D721Med (cell line): Measurements from ENCODE around the gene ABCD3.
"Not testable (repeated sequence)": the region's sequence is repeated elsewhere in the genome, so short reads cannot be mapped to it uniquely, and the experiment has no call there.

Experiments
- DNase-seq: peaks from one replicate; pipeline ENCODE4 v3.0.0; 2011; ENCODE audit warnings: low spot score; ENCODE audit not compliant: insufficient read length
- FAIRE-seq: peaks from 2 replicates; lab custom pipeline; 2011; peaks lifted over from hg19 to GRCh38; lab: Jason Lieb, UNC
- TF ChIP-seq, protein P1 (sequence below): IDR thresholded peaks from 2 replicates; pipeline ENCODE4 v1.5.1; 2012; ENCODE audit warnings: mild to moderate bottlenecking, control low read depth; ENCODE audit not compliant: insufficient read depth; ENCODE audit errors: missing control alignments

The ABCD3 gene

DNA sequence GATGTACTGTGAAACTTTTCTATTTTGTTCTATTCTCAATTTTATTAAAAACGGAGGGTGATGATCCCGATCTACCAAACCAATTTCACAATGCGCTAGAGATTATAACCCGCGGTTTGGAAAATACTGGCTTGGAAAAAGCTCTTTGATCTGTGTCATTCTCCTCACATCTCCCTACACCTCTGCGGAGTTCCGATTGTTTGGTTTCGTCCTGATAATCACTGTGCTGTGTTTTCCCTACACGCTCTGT, 536 bp upstream of the ABCD3 start:
- DNase-seq: no peak
- TF ChIP-seq, protein P1, sequence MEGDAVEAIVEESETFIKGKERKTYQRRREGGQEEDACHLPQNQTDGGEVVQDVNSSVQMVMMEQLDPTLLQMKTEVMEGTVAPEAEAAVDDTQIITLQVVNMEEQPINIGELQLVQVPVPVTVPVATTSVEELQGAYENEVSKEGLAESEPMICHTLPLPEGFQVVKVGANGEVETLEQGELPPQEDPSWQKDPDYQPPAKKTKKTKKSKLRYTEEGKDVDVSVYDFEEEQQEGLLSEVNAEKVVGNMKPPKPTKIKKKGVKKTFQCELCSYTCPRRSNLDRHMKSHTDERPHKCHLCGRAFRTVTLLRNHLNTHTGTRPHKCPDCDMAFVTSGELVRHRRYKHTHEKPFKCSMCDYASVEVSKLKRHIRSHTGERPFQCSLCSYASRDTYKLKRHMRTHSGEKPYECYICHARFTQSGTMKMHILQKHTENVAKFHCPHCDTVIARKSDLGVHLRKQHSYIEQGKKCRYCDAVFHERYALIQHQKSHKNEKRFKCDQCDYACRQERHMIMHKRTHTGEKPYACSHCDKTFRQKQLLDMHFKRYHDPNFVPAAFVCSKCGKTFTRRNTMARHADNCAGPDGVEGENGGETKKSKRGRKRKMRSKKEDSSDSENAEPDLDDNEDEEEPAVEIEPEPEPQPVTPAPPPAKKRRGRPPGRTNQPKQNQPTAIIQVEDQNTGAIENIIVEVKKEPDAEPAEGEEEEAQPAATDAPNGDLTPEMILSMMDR: no peak
- FAIRE-seq: no peak

DNA sequence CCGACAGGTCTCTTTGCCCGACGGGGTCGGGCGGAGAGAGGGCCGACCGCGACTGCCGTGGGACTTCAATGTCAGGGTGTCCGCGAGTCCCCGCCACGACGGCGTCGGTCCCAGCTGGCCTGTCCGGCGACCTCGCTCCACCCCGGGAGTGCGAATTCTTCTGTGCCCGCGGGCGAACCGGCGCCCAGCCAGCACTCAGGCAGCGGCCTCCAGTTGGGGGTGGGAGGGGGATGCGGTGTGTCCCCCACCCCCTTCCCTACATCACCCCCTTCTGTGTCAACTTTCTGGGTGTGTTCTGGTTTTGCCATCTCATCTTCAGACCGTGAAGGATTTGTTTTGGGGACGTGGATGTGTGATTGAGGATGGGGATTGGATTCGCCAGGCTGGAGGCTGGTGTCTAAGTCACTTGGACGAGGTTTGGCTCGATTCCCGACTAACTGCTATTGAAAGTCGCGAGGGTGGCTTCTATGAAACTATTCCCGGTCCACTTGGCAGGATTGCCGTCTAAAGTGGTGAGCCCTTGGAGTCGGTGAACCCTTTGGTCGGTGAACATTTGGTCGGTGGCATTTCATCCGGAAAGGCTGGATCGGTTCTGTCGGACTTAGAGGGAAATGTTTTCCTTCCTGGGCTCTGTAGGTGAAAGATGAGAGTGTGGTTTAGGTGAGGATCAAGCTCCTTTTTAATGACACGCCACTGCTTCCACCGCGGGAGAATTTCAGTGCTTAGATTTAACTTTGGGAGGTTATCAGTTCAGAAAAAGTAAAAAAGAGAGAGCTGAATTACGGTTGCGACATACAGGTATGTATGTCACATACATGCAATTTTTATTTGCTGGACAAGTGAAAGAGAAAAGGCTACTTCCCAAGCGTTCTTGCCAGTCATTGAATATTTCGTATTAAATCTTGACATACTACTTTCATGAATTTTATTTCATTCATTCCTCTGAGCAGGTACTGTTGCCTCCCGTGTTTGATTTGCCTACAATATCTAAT, 771 bp downstream of the ABCD3 start:
- TF ChIP-seq, protein P1: no peak
- FAIRE-seq (no peak), DNase-seq (no peak)

DNA sequence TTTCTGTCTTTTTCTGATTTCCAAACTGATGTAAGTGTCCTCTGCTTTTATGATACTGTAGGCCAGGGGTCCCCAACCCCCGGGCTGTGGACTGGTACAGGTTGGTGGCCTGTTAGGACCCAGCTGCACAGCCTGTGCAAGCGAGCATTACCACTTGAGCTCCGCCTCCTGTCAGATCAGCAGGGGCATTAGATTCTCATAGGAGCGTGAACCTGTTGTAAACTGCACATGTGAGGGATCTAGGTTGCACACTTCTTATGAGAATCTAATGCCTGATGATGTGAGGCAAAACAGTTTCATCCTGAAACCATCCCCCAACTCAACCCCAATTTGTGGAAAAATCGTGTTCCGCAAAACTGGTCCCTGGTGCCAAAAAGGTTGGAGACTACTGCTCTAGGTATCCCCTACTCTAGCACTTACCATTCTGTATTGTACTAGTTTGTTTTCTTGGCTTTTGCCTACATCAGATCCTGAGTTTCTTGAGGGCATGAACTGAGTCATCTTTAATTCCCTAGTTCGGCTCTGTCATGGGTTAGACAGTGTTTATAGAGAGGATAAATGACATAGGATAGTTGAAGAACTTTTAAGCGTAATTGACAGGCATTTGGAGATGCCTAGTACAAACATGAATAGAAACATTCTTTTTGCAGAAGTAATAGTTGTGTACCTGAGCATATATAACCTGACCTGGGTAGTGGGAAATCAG, 4.1 kb downstream of the ABCD3 start:
- DNase-seq (no peak), FAIRE-seq (no peak)
- TF ChIP-seq, protein P1: no peak

DNA sequence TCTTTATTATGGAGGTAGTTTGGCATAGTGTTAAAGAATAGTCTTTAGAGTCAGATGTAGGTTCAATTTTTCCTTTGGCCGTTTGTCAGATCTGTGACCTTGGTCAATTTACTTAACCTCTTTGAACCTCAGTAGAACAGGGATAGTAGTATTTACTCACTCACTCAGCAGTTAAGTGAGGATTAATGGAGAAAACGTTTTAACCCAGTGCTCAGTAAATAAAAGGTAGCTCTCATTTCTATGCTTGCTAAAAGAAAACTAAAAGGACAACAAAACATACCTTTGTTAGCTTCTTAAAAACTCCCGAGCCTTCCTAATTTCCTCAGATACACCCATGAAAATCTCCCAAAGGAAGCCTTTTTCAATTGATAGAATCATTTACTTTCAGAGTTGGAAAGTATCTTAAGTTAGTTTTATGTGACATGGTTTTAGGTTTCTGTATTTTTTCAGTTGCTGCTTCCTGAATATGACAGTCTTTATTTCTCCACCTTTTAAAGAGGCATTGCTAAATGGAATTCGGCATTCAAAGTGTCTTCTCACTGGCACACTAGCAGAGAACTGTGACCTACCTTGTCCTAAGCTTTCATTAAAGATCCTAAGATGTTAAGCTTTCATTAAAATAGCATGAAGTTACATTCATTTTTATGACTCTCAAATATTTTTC, 7.8 kb downstream of the ABCD3 start:
- FAIRE-seq (no peak), DNase-seq (no peak)
- TF ChIP-seq, protein P1: no peak

DNA sequence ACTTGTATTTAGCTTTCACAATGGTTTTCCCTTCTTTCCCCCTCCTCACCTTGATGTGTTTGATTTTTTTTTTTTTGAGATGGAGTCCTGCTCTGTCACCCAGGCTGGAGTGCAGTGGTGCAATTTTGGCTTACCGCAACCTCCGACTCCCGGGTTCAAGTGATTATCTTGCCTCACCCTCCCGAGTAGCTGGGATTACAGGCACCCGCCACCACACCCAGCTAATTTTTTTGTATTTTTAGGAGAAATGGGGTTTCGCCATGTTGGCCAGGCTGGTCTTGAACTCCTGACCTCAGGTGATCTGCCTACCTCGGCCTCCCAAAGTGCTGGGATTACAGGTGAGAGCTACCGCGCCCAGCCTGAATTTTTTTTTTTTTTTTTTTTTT, 8.3 kb downstream of the ABCD3 start:
- not testable (repeated sequence) for FAIRE-seq, DNase-seq

DNA sequence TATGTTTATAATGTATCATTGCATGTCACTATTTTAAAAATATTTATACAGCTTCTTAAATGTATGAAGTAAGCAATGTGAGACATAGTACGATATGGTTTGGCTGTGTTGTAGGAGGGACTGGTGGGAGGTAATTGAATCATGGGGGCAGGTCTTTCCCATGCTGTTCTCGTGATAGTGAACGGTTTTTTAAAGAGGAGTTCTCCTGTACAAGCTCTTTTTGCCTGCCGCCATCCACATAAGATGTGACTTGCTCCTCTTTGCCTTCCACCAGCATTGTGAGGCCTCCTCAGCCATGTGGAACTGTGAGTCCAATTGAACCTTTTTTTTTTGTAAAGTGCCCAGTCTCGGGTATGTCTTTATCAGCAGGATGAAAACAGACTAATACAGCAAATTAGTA, 10.3 kb downstream of the ABCD3 start:
- DNase-seq: no peak
- no peak for FAIRE-seq
- TF ChIP-seq, protein P1: no peak

DNA sequence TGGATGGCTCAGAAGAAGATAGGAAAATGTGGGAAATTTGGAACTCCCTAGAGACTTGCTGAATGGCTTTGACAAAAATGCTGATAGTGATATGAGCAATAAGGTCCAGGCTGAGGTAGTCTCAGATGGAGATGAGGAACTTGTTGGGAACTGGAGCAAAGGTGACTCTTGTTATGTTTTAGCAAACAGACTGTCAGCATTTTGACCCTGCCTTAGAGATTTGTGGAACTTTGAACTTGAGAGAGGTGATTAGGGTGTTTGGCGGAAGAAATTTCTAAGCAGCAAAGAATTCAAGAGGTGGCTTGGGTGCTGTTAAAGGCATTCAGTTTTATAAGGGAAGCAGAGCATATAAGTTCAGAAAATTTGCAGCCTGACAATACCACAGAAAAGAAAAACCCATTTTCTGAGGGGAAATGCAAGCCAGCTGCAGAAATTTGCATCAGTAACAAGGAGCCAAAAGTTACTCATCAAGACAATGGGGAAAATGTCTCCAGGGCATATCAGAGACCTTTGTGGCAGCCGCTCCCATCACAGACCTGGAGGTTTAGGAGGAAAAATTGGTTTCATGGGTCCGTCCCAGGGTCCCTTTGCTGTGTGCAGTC, 10.8 kb downstream of the ABCD3 start:
- DNase-seq, FAIRE-seq: not testable (repeated sequence)

DNA sequence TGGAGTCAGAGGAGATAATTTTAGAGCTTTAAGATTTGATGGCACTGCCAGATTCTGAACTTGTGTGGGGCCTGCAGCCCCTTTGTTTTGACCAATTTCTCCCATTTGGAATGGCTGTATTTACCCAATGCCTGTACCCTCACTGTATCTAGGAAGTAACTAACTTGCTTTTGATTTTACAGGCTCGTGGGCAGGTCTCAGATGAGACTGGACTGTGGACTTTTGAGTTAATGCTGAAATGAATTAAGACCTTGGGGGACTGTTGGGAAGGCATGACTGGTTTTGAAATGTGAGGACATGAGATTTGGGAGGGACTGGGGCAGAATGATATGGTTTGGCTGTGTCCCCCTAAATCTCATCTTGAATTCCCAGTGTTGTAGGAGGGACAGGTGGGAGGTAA, 11.9 kb downstream of the ABCD3 start:
- not testable (repeated sequence) for DNase-seq

More for the DNA sequence above, 11.9 kb downstream of the ABCD3 start:
- not testable (repeated sequence) for FAIRE-seq
